ENCODE data around the gene NEGR1.

- TF ChIP-seq, protein P1, sequence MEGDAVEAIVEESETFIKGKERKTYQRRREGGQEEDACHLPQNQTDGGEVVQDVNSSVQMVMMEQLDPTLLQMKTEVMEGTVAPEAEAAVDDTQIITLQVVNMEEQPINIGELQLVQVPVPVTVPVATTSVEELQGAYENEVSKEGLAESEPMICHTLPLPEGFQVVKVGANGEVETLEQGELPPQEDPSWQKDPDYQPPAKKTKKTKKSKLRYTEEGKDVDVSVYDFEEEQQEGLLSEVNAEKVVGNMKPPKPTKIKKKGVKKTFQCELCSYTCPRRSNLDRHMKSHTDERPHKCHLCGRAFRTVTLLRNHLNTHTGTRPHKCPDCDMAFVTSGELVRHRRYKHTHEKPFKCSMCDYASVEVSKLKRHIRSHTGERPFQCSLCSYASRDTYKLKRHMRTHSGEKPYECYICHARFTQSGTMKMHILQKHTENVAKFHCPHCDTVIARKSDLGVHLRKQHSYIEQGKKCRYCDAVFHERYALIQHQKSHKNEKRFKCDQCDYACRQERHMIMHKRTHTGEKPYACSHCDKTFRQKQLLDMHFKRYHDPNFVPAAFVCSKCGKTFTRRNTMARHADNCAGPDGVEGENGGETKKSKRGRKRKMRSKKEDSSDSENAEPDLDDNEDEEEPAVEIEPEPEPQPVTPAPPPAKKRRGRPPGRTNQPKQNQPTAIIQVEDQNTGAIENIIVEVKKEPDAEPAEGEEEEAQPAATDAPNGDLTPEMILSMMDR (IDR thresholded peaks at IDR 0.05): no peak
- no peak for TF ChIP-seq POLR2A (IDR thresholded peaks at IDR 0.05; ENCODE audit: low read depth)
Measured at GRCh38 chr1:72063364-72064044, 218.8 kb downstream of the NEGR1 start.
